Keratinocyte (primary cell): Measurements from ENCODE around the gene CBLL1. TPM values are rescaled to one million over a fixed set of nuclear protein-coding genes. Genes with fewer than 3 reads are reported as not detected.

ENCODE experiments used
- DNase-seq: peaks from one replicate; pipeline ENCODE4 v3.0.0-alpha.2; 2011; ENCODE audit warnings: low read depth, missing footprints, low spot score
- FAIRE-seq: peaks from 2 replicates; lab custom pipeline; 2011; peaks lifted over from hg19 to GRCh38; lab: Jason Lieb, UNC
- H2AFZ ChIP-seq: 2 replicates; pipeline ENCODE4 v1.6.0; 2012; ENCODE audit warnings: low read length, control low read depth, inconsistent platforms; ENCODE audit not compliant: control insufficient read depth
- H3K27ac ChIP-seq: 2 replicates; pipeline ENCODE4 v1.5.1; 2011; ENCODE audit warnings: low read length; ENCODE audit not compliant: control insufficient read depth, insufficient read depth
- H3K27me3 ChIP-seq: 3 replicates; pipeline ENCODE4 v1.6.0; 2011; ENCODE audit warnings: low read length; ENCODE audit not compliant: control insufficient read depth, insufficient read depth; ENCODE audit errors: extremely low read depth
- H3K36me3 ChIP-seq, 2 experiments: 2 replicates in 1 of 2; 3 replicates in 1 of 2; pipeline ENCODE4 v1.5.1; 2011; ENCODE audit warnings: low read length in 2 of 2, mild to moderate bottlenecking in 1 of 2; ENCODE audit not compliant: control insufficient read depth in 2 of 2, insufficient read depth in 2 of 2; ENCODE audit errors: extremely low read depth in 1 of 2
- H3K4me1 ChIP-seq: 3 replicates; pipeline ENCODE4 v1.5.1; 2011; ENCODE audit warnings: low read length; ENCODE audit not compliant: control insufficient read depth, insufficient read depth; ENCODE audit errors: extremely low read depth
- H3K4me2 ChIP-seq: 3 replicates; pipeline ENCODE4 v1.6.0; 2011; ENCODE audit warnings: low read depth, low read length; ENCODE audit not compliant: control insufficient read depth, insufficient read depth; ENCODE audit errors: extremely low read depth
- H3K4me3 ChIP-seq, 3 experiments: fragments of 200-600 bp in 1 of 3; sonication (generic) in 1 of 3; 2 replicates in 2 of 3; 3 replicates in 1 of 3; pipeline ENCODE4 v1.5.1; 2011 to 2016; ENCODE audit warnings: low read length in 3 of 3, mild to moderate bottlenecking in 3 of 3, control low read depth in 2 of 3, inconsistent platforms in 1 of 3, low read depth in 1 of 3, mixed read lengths in 1 of 3, mixed run types in 1 of 3, moderate library complexity in 1 of 3; ENCODE audit not compliant: control insufficient read depth in 2 of 3, insufficient read depth in 2 of 3; ENCODE audit errors: extremely low read depth in 1 of 3
- H3K79me2 ChIP-seq: 2 replicates; pipeline ENCODE4 v1.6.0; 2012; ENCODE audit warnings: low read length; ENCODE audit not compliant: control insufficient read depth, insufficient read depth
- H3K9ac ChIP-seq: 3 replicates; pipeline ENCODE4 v1.6.0; 2011; ENCODE audit warnings: low read length; ENCODE audit not compliant: control insufficient read depth, insufficient read depth; ENCODE audit errors: extremely low read depth
- H3K9me1 ChIP-seq: 3 replicates; pipeline ENCODE4 v1.6.0; 2011; ENCODE audit warnings: low read length; ENCODE audit not compliant: control insufficient read depth, insufficient read depth; ENCODE audit errors: extremely low read depth
- H3K9me3 ChIP-seq: 2 replicates; pipeline ENCODE4 v1.5.1; 2012; ENCODE audit warnings: low read depth, low read length; ENCODE audit not compliant: control insufficient read depth
- H4K20me1 ChIP-seq: 3 replicates; pipeline ENCODE4 v1.6.0; 2011; ENCODE audit warnings: low read length; ENCODE audit not compliant: control insufficient read depth, insufficient read depth; ENCODE audit errors: extremely low read depth
- EZH2 ChIP-seq: IDR thresholded peaks from one replicate; pipeline ENCODE4 v1.6.1; 2012; ENCODE audit warnings: inconsistent platforms, mild to moderate bottlenecking, low read length, moderate library complexity
- dilution Hi-C: fragments of 300-500 bp; cut with MboI; formaldehyde crosslinking; loops from one replicate; pipeline ENCODE4 v1.7.0; 2020; ENCODE audit warnings: low sequenced_read_pairs; ENCODE audit not compliant: extremely low pct_ligation_motif_present
- polyA plus RNA-seq, 5 experiments: library from polyadenylated mRNA; depleted of rRNA in 3 of 5; stranded (reverse) in 3 of 5; stranded (forward) in 1 of 5; unstranded in 1 of 5; fragments of >200 nt; gene quantifications; 1 replicate in 1 of 5; 2 replicates in 3 of 5; 3 replicates in 1 of 5; pipeline versions ENCODE4 v1.2.1 to v1.2.3, GENCODE V29; 2011 to 2012; ENCODE audit warnings: missing spikeins in 2 of 5, low read depth in 1 of 5, low replicate concordance in 1 of 5
- TF ChIP-seq, protein P1 (sequence below), 3 experiments: IDR thresholded peaks in 1 of 3; conservative IDR thresholded peaks in 1 of 3; optimal IDR thresholded peaks in 1 of 3; 2 replicates in 2 of 3; 3 replicates in 1 of 3; pipeline versions ENCODE3 to v1.5.1; 2011; ENCODE audit warnings: low read length in 3 of 3, mild to moderate bottlenecking in 3 of 3, moderate library complexity in 2 of 3, control low read depth in 1 of 3, inconsistent platforms in 1 of 3; ENCODE audit not compliant: insufficient read depth in 2 of 3; ENCODE audit errors: extremely low read depth in 1 of 3

Gene CBLL1
- polyA plus RNA-seq, 1 donor (not counting 4 experiments of a cell fraction or from before 2014, with no cell fraction given), result 15.3 TPM

DNA sequence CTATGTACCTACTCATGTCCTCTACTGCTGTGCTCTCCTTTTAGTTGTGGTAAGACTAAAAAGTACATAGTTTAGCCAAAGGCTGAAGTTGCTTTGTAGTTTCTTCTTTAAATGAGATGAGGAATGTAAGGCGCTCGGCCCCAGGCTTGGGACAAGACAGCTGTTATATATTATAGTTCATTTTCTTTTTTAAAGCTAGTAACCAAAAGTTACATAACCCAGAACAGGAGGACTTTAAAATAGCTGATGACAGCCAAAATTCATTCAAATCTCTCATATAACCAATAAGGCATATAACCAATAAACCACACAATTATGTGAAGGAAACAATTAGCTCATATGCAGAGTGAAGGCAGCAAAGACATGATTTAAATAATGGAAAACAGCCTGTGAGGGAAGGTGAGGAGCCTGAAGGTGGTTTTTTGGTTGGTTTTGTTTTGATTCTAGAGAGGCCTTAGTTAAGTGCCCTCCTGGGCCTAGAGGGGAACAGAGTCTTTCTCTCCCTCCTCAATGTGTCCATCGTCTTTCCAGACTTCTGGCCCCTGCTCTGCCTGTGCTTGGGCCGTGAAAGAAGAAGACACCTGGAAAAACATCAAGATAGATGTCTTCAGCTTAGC is 47.5 kb upstream of the CBLL1 start:
- H3K4me2 ChIP-seq, result no peak overlapping the region
- dilution Hi-C loops, result no loop called here
- H3K9me1 ChIP-seq, result no peaks in the 10 kb centered on the region
- H3K4me1 ChIP-seq, result no peaks in the 10 kb centered on the region
- FAIRE-seq (no peak), DNase-seq (no peak)
- H3K9me3 ChIP-seq, result no peaks in the 10 kb centered on the region
- no peak overlapping the region for H3K4me3 ChIP-seq
- H3K9ac ChIP-seq, result no peak overlapping the region
- H3K79me2 ChIP-seq, result no peaks in the 10 kb centered on the region
- H4K20me1 ChIP-seq, result no peaks in the 10 kb centered on the region
- TF ChIP-seq EZH2, result no peak
- TF ChIP-seq, protein P1, sequence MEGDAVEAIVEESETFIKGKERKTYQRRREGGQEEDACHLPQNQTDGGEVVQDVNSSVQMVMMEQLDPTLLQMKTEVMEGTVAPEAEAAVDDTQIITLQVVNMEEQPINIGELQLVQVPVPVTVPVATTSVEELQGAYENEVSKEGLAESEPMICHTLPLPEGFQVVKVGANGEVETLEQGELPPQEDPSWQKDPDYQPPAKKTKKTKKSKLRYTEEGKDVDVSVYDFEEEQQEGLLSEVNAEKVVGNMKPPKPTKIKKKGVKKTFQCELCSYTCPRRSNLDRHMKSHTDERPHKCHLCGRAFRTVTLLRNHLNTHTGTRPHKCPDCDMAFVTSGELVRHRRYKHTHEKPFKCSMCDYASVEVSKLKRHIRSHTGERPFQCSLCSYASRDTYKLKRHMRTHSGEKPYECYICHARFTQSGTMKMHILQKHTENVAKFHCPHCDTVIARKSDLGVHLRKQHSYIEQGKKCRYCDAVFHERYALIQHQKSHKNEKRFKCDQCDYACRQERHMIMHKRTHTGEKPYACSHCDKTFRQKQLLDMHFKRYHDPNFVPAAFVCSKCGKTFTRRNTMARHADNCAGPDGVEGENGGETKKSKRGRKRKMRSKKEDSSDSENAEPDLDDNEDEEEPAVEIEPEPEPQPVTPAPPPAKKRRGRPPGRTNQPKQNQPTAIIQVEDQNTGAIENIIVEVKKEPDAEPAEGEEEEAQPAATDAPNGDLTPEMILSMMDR (optimal IDR thresholded peaks at IDR 0.05 in 1 of 3, IDR thresholded peaks at IDR 0.05 in 1 of 3, conservative IDR thresholded peaks at IDR 0.05 in 1 of 3; ENCODE audit: extremely low read depth in 1 of 3, insufficient read depth in 2 of 3, low read length in 3 of 3), result no peak
- H3K36me3 ChIP-seq, result no peaks in the 10 kb centered on the region
- H3K27ac ChIP-seq, result no peak overlapping the region
- H3K27me3 ChIP-seq, result peaks cover 3% of the 10 kb centered on the region
- H2AFZ ChIP-seq, result no peak overlapping the region

DNA sequence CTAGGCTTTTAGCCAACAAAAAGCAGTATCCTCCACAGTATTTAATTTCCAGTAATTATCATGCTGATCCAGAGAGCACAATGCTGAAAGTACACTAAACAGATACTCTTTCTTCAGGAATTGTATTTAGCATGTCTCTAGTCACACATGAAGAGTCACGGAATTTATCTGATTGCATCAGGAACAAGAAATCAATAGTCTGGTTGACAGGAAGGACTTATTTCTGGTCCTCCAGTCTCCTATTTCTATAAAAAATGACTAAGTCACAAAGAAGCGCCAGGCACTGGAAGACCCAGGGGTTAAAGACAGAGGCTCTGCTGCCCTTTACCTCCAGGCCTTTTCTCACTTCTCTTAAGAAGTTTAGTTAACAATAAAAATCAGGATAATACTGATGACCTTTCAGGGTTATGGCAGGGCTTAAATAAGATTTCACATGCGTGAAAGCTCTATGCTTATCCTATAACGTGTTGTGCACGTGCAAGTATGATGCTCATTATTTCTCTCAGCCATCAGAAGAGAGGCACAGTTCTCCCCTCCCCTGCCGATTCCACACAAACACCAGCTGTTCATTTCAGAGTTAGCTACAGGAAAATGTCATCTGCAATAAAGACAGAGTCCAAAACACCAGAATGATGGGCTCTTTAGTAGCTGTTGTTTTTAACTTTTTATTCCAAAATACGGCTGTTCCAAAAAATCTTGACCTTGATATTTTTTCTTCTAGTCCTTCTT is 46.5 kb upstream of the CBLL1 start:
- H3K36me3 ChIP-seq, result no peaks in the 10 kb centered on the region
- TF ChIP-seq, protein P1 (optimal IDR thresholded peaks at IDR 0.05 in 1 of 3, IDR thresholded peaks at IDR 0.05 in 1 of 3, conservative IDR thresholded peaks at IDR 0.05 in 1 of 3; ENCODE audit: extremely low read depth in 1 of 3, insufficient read depth in 2 of 3, low read length in 3 of 3), result no peak
- TF ChIP-seq EZH2, result no peak
- H3K27ac ChIP-seq, result no peak overlapping the region
- no peak overlapping the region for H3K4me2 ChIP-seq
- no peak overlapping the region for H3K9ac ChIP-seq
- FAIRE-seq (no peak), DNase-seq (no peak)
- no peaks in the 10 kb centered on the region for H4K20me1 ChIP-seq
- no peak overlapping the region for H2AFZ ChIP-seq
- no peaks in the 10 kb centered on the region for H3K79me2 ChIP-seq
- dilution Hi-C loops, result no loop called here
- no peak overlapping the region for H3K4me3 ChIP-seq
- H3K9me3 ChIP-seq, result no peaks in the 10 kb centered on the region
- H3K9me1 ChIP-seq, result no peaks in the 10 kb centered on the region
- H3K27me3 ChIP-seq, result peaks cover 3% of the 10 kb centered on the region
- H3K4me1 ChIP-seq, result no peaks in the 10 kb centered on the region
